ENCODE data around the gene PHLDA2.
"Not testable (repeated sequence)": the region's sequence is repeated elsewhere in the genome, so short reads cannot be mapped to it uniquely, and the experiment has no call there.

The PHLDA2 gene

DNA sequence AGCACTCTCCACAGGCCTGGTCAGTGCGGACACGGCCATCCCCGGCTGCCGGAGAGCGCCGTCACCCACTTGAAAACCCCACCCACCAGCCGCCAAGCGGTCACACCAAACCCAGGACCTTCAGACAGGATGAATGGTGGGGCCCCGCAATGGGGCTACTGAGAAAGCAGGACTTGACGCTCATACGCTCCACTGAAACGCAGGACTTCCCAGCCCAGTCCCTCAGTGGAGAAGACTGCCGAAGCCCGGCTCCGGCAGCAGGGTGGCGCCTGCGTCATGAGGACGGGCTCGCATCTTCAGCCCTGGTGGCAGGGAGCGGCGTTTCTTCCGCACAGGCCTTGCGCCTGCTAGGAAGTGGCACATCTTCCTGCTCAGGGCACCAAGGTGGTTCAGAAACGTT is 15.3 kb upstream of the PHLDA2 start:
- DNase-seq: no peak

DNA sequence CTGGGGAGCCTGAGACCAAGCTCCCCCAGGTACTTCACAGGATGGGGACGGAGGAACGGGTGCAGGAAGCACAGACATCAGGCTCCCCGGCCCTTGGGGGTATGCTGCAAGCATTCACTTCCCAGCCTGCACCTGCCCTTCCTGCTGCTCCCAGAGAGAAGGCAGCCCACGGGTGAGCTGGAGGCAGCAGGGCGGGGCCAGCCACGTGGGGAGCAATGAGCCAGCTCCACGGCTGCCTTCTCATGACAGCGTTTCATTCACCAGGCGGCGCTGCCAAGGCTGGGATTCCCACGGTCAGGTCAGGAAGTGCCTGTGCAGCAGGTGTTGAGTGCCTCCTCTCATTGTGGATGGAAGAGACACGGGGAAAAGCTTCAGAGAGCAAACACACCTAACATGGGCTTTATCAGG is 14.5 kb upstream of the PHLDA2 start:
- DNase-seq: no peak

DNA sequence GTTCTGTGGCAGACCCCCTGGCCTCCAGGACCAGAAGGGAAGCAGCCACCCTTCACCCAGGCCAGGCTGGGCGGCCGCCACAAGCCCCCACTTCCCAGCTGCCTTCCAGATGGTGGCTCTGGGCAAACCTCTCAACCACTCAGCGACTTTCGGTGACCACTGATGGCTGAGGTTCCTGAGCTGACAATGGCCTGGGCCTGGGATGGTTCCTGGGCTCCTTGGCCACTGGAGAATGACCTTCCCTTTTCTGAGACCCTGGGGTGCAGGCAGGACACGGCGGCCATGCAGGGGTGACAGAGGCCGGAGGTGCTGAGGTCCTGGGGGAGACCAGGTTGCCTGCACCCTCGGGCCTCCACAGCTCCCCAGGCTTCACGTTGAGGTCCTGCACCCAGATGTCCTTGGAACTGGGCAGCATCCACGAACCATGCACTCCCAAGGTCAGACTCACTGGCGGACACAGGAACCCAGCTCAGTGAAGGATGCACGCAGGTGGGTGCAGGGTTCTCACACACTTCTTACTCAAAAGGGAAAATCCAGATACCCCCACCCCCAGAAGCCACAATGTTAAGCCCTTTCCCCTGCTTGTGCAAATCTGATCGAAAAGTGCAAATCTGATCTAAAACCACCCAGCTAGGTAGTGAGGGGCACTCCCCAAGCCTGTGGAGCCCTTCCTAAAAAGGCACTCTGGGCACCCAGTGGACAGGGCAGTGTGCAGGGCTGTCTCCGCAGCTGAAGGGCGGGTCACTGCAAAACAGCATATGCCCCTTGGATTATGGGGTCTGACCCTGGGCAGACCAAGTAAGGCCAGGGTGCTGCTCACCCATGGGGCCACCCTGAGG is 13.9 kb upstream of the PHLDA2 start:
- DNase-seq: no peak

DNA sequence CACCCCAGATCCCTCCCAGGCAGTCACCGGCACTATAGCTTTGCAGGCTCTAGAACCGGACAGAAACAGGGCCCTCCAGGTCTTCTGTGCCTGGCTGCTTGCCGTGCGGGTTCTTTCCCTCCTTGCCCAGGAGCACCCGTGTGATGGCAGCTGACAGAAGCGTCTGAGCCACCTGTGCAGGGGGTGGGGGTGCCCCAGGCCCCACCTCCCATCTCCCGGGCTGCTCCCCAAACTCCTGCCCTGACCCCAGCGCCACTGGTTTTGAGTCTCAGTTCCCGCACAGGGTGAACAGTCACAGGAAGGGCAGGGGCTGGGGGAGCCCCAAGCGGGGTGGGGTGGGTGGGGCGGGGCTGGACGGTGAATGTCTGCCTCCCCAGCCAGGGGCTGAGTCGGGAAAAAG is 13.2 kb upstream of the PHLDA2 start:
- DNase-seq: no peak

DNA sequence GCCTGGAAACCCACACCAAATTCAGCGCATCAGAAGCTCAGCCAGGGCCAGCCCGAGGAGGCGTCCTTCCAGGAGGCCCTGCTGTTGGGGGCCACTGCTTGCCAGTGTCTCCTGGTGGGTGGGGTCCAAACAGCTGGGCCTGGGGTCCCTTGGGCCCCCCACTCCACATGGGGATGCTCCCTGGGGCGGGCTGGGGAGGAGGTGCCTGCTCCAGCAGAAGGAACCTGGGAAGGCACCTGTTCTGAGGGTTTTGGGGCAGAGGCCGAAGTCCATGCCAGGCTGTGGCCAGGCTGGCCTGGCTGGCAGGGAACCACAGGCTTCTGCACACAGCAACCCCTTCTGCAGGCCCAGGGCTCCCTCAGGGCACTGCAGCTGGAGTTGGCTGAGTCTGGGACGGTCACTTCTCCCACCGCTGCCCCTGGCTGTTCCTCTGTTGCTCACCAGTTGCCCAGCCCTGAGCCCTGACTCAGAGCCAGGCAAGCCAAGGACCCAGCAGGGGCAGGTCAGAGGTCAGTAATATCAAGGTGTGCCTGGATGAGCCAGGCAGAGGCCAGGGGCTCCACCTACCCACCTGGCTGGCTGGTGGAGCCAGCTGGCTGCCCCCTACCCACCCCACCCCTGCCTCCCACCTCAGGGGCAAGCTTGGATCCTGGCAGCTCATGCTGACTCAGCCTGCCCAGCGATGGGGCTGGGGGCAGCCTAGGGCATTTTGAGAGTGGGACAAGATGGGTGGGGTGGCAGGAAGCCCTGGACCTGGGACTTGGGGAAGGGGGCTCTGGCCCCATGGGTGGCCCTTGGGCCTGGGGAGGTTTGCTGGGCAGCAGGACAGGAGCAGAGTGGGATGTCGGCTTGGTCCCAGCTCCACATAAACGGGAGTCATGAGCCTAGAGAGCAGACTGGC is 12.0 kb upstream of the PHLDA2 start:
- DNase-seq: no peak

DNA sequence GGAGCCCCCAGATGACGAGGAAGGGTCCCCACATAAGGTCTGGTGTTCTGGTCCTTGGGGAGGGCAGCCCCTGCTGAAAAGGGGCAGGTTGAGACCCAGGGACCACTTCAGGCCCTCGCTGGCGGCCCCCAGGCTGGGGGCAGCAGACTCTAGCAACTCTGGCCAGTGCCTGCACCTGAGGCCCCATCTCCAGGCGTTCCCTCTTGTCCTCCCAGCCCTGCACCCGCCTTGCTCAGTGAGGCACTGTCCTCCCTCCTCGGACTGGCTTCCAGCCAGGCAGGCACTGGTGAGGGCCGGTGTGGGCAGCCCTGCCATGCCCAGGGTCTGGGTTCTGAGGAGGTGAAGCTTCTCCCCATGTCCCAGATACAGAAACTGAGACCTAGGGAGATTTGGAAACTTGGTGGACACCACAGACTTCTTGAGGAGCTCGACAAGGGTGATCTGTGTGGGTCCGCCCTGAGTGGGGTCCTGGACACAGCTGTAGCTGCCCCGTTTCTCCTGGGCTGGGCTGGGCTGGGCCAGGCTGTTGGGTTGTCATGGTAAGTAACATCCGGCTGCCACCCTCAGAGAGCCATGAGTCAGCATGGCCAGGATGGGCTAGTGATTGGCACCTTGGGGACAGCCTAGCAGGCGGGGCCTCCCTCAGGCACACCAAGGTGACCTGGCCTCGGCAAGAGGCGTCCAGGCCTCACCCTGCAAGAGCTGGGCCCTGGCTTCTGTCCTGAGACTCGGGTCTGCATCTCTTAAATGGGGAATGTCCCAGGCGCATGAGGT is 11.1 kb upstream of the PHLDA2 start:
- DNase-seq: peak; percentile 68

DNA sequence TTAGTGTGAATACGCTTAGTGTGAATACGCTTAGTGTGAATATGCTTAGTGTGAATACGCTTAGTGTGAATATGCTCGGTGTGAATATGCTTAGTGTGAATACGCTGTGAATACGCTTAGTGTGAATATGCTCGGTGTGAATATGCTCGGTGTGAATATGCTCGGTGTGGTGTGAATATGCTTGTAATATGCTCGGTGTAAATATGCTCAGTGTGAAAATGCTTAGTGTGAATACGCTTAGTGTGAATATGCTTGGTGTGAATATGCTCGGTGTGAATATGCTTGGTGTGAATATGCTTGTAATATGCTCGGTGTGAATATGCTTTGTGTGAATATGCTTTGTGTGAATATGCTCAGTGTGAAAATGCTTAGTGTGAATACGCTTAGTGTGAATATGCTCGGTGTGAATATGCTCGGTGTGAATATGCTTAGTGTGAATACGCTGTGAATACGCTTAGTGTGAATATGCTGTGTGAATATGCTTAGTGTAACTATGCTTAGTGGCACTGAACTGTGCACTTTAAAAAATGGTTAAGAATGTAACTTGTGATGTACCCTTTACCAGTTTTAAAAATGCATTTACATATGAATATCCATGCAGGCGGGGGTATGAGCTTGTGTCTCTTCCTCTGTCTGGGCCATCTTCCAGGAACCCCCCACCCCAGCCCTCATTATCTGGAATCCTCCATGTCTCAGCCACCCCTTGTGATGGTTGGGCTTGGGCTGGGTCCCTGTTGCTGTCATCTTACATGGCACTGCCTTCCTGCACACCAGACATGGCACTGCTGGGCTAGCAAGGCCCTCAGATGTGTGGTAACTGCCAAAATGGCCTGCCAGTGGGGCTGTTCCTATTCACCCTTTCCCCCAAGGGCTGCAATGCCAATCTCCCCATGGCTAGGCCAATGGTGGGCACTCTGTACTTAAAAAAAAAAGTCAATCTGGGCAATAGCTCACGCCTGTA is 9.5 kb upstream of the PHLDA2 start:
- not testable (repeated sequence) for DNase-seq

DNA sequence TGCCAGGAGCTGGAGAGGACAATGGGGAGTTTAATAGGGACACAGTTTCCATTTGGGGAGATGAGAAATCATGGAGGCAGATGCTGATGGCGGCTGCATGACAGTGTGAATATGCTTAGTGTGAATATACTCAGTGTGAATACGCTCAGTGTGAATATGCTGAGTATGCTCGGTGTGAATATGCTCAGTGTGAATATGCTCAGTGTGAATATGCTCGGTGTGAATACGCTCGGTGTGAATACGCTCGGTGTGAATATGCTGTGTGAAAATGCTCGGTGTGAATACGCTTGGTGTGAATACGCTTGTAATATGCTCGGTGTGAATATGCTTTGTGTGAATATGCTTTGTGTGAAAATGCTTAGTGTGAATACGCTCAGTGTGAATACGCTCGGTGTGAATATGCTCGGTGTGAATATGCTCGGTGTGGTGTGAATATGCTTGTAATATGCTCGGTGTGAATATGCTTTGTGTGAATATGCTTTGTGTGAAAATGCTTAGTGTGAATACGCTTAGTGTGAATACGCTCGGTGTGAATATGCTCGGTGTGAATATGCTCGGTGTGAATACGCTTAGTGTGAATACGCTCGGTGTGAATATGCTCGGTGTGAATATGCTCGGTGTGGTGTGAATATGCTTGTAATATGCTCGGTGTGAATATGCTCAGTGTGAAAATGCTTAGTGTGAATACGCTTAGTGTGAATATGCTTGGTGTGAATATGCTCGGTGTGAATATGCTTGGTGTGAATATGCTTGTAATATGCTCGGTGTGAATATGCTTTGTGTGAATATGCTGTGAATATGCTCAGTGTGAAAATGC is 8.6 kb upstream of the PHLDA2 start:
- DNase-seq: not testable (repeated sequence)

DNA sequence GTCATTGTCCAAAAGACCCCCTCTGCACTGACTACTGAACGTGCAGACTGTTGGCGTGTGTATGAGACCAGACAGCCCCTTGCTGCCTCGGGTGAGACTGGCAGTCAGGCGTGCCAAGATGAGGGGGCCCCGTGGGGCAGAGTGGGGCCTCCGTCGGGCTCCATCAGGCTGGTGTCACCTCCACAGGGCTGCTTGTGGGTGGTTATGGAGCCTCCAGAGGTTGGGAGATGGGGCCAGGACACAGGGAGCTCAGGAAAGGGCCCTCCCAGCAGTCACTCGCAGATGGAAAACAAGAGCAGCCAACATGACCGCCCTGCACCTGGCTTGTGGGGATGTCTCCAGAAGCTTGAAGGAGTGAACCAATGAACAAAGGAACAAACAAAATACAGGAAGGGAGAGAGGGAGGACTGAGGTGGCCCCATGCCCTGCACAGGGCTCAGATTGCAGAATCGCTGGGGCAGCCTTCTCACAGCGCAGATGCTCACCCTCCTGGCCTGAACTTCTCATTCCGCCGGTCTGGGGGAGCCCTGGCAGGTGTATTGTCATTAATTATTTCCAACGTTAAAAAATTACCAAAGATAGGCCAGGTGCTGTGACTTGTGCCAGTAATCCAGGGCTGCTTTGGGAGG is 5.5 kb upstream of the PHLDA2 start:
- DNase-seq: no peak

DNA sequence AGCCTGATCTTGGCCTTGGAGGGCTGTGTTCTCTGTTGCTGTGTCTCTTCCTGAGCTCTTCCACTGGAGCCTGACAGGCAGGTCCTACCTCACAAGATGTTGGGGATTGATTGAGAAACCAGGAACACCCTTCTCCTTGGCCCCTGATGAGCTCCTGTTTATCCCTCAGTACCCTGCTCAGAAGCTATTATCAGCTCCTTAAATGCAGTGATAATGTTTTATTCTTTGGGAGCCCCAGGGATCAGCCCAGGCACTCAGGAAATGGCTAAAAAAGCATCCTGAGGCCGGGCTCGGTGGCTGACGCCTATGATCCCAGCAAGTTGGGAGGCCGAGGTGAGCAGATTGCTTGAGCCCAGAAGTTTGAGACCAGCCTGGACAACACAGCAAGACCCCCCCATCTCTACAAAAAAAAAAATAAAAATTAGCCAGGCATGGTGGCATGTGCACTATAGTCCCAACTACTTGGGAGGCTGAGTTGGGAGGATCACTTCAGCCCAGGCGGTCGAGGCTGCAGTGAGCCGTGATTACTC is 4.9 kb upstream of the PHLDA2 start:
- no peak for DNase-seq

DNA sequence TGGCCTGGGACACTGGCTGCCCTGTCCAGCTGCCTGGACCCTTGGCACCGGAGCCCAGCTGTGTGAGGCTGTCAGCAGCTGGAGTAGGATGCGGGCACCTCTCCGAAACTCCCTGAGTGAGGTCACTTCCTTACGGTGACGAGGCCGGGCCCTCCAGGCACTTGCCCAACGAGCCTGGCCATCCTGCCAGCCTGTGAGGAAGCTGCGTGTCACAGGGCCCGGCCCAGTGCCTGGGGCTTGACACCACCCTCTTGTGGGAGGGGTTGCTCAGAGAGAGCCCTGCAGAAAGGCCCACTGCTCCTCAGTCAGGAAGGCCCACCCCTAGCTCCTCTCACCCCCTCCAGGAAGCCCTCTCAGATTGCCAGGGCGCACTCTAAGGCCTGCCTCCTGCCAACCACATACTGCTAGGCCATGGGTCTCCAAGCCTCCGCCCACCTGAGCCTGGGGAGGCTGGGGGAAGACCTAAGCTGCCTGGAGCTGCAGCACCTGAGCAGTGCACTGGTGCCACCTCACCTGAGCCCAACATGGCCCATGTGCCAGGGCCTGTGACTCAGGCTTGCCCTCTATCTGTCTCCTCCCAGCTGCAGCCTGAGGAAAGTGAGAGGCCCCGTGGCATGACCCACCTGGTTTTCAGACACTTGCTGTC is 4.3 kb upstream of the PHLDA2 start:
- peak; percentile 89 for DNase-seq

DNA sequence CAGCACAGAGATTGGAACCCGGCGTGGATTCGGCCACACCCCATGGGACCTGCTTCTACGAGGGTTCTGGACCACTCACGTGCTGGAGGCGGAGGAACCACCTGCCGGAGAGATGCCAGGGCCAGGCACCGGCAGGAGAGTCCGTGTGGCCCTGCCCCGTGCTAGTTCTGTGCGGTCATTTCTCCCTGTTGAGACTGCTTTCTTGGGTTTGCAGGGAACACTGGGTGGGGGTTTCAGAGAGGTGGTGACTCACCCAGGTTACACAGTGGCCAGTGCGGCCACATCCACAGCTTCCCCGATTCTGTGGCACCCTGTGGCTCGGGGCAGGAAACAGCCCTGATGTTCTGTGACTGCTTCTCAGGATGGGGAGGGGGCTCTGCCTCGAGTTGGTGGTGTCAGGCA is 3.6 kb upstream of the PHLDA2 start:
- DNase-seq: peak; percentile 37

DNA sequence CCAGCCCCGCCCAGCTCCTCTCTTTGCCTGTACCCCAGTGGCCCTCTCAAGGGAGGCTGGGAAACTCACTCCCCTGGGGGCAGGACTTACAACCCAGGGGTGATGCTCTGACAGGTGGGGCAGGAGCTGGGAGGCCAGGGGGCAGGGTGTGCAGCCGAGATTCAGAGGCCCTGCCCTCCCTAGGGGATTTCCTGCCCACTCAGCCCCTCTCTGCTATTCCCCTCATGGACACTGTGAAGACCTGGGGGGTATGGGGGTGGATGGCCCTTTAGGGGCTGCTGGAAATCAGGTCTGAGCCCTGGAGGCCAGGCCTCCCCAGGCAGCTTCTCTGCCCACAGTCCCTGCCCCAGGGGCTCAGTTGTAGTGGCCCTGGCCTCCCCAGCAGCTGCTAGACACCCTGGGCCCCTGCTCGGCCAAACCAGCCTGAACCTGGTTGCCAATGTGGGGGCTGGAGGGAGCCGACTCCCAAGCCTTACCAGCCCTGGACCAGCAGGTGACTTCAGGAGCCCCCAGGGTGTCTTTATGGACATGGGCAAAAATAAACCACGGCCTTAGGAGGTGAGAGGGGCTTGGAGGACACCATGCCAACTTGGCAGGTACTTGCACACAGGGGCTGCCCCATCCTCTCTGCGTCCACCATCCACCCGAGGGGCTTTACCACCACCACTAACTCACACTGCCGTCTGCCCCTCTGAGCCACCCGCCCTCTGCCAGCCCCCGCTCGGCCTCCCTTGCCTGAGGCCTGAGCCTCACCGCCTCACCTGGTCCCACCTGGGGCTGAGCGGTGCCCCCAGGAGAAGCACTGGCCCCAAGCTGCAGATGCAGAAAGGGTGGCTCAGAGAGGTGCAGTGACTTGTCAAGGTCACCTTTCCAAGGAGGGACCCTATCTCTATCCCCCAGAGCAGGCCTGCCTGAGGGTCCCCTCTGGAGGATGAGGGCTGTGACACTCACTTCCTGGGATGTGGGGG is 2.8 kb upstream of the PHLDA2 start:
- no peak for DNase-seq

DNA sequence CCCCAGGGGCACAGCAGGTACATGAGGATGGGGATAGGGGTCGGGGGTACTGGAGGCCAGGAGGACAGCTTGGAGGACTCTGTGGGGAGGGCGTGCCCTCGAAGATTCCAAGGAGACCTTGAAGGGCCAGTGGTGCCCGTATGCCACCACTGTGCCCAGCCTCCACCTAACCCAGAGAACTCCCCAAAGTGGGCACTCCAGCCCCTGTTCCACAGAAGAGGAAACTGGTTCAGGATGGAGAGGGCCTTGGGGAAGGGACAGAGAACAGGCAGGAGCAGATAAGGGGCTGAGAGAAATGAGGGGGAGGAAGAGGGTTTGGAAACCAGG is 2.2 kb upstream of the PHLDA2 start:
- DNase-seq: no peak

DNA sequence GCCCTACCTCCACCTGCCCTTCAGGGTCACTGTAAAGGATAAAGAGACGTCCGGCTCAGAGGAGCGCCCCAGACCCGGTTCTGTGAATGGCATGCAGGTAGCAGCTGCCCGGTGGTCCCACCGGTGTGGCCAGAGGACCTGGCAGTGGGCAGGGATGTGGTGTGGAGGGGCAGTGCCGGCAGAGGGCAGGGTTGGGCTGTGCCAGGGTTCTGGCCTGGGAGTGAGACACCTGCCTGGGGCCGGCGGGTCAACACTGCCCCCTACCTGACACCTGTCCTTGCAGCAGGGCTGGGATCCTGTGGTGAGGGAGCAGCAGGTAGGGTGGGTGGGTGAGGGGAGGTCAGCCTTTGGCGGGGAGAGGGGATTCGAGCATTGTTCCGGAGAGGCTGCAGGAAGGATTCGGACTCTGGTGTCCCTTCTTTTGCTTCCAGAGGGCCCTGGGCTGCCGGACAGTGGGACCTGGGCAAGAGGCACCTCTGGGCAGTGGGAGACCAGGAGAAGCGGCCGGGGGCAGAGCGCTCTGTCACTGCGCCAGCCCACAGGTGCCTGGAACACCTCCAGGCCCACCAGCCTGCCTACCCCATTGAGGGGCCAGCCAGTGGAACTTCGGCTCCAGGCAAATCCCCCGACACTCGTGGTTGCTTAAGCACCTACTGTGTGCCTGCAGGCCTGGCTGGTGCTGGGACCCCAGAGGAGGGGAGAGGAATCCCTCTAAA is 1.6 kb upstream of the PHLDA2 start:
- peak; percentile 72 for DNase-seq

DNA sequence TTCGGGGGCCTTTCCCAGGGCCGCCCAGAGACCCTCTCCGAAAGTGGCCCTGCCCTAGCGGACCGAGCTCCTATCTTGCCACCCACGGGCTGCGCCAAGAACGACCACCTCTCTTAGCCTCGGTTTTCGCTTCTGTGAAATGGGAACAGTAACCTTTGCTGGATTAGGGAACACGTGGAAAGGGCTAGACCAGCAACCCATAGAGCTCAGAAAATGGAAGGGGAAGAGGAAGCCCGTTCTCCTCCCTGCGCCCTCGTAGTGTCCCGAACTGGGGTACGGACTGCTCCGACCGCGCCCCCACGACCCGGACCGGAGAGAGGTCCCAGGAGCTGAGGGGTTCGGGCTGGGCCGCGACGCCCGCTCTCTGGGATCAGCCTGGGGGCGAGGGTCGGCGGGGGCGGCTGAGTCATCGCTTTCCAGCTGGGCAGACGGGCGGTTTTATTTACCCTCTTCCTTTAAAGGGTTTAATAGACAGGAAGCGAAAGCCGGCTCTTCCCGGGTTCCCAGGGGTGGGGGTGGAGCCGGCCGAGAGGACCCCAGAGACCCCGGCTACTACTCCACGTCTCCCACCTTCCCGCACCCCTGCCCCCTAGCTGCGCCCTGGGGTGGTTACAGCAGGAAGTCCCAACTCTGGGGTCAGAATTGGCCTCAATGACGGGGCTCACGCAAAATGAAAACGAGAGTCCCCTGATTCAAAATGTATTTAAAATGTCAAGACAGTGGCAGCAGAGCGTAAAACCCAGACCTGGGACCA is 907 bp upstream of the PHLDA2 start:
- peak; percentile 65 for DNase-seq

DNA sequence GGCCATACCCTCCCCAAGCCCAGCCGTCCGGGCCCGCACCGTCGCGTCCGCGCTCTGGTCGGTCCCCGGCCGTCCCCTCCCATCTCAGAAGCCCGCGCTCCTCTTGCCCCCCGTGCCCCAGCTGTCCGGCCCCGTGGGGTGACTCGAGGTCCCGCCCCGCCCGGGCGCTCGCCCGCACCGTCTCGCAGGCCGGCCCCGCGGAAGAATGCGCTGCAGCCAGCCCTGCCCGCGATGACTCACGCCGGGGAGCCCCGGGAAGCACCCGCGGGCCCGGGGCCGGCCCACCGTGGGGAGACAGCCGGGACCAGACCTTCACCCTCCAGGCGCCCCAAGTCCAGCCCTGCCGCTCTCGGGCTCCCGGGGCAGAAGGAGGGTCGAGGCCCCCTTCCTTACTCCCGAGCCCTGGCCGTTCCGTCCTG is 320 bp upstream of the PHLDA2 start:
- peak; percentile 62 for DNase-seq

Measured in activated CD4-positive, alpha-beta T cell treated with anti-CD3 and anti-CD28 coated beads, Interleukin-10, Interleukin-2, amounts not matched to agents 100 ng/mL and 50 ng/mL, durations not matched to agents 16 hours and 8 hours (primary cell).